Subcutaneous adipose tissue (tissue), 4 donors: ENCODE results near the gene FUCA1. TPM values are rescaled to one million over a fixed set of nuclear protein-coding genes. Genes with fewer than 3 reads are reported as not detected.

ENCODE experiments used
- total RNA-seq, 4 donors: library from RNA; depleted of rRNA; stranded (reverse); fragments of >200 nt; gene quantifications; one replicate each; pipeline ENCODE4 v1.1.0, GENCODE V29; 2016
- TF ChIP-seq, protein P1 (sequence below): fragments of 450-650 bp; IDR thresholded peaks from one replicate; pipeline ENCODE4 v1.5.1; 2016; ENCODE audit warnings: low read depth, mild to moderate bottlenecking, control low read depth, antibody characterized with exemption, moderate library complexity

Gene FUCA1
- total RNA-seq, 4 donors from 2014 or later, result 30.0 to 121 (median 38.6) TPM

DNA sequence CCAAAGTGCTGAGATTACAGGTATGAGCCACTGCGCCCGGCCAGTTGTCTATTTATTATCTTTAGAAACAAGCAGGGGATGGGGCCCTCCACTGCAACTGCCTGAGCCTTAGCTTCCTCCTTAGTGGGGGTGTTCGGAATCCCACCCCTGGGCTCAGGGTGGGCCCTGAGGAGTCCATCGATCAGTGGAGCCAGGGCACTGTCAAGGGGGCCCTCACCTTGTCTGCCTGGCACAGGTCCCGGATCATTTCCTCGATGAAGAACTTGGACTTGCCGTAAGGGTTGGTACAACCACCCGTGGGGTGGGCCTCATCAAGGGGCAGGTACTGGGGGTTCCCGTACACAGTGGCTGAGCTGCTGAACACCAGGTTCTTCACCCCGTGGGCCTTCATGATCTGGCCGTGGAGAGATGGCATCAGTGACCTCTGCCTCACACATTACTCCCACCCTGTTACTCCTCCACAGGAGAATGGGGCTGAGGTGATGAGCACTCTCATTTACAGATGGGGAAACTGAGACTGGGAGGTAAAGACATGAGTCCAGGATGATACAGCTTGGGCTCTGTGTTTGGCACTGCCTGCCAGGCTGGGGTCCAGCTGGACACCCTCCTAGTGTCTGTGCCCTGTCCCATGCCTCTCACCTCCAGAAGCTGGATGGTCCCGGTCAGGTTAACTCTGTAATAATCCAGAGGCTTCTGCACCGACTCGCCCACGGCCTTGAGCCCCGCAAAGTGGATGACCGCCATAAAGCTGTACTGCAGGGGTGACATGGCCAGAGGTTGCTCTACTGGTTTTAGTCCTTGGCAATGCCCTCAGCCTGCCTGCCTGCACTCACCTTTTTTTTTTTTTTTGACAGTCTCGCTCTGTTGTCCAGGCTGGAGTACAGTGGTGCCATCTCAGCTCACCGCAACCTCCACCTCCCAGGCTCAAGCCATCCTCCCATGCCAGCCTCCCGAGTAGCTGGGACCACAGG, 70.3 kb downstream of the FUCA1 start:
- TF ChIP-seq, protein P1, sequence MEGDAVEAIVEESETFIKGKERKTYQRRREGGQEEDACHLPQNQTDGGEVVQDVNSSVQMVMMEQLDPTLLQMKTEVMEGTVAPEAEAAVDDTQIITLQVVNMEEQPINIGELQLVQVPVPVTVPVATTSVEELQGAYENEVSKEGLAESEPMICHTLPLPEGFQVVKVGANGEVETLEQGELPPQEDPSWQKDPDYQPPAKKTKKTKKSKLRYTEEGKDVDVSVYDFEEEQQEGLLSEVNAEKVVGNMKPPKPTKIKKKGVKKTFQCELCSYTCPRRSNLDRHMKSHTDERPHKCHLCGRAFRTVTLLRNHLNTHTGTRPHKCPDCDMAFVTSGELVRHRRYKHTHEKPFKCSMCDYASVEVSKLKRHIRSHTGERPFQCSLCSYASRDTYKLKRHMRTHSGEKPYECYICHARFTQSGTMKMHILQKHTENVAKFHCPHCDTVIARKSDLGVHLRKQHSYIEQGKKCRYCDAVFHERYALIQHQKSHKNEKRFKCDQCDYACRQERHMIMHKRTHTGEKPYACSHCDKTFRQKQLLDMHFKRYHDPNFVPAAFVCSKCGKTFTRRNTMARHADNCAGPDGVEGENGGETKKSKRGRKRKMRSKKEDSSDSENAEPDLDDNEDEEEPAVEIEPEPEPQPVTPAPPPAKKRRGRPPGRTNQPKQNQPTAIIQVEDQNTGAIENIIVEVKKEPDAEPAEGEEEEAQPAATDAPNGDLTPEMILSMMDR, result no peak

DNA sequence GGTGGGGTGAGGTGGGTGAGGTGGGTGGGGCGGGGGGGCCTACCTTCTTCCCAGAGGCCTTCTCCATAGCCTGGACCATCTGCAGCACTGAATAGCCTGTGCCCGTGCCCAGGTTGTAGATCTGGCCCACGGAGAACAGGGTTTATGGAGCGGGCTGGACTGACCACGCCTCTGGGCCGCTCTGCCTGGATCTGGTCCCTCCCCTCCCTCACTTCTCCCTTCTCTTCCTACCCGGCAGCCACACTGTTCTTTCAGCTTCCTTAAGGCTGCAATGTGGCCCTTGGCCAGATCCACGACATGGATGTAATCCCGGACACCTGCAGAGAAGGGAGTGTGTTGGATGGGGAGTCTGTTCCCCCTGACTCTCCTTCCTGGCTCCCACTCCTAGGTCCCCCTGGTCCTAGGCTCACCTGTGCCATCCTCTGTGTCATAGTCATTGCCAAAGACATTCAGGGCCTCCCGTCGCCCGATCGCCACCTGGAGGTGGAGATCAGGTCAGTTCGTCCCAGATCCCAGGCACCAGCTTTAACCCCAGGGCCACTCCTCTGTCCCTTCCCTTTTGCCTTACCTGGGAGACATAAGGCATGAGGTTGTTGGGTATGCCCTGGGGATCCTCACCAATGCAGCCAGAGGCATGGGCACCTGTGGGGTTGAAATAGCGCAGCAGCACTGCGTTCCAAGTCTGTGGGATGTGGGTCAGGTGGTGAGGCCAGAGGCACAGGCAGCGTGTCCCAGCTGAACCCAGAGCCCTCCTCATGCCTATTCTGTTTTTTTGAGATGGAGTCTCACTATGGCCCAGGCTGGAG, 71.4 kb downstream of the FUCA1 start:
- TF ChIP-seq, protein P1, result no peak

DNA sequence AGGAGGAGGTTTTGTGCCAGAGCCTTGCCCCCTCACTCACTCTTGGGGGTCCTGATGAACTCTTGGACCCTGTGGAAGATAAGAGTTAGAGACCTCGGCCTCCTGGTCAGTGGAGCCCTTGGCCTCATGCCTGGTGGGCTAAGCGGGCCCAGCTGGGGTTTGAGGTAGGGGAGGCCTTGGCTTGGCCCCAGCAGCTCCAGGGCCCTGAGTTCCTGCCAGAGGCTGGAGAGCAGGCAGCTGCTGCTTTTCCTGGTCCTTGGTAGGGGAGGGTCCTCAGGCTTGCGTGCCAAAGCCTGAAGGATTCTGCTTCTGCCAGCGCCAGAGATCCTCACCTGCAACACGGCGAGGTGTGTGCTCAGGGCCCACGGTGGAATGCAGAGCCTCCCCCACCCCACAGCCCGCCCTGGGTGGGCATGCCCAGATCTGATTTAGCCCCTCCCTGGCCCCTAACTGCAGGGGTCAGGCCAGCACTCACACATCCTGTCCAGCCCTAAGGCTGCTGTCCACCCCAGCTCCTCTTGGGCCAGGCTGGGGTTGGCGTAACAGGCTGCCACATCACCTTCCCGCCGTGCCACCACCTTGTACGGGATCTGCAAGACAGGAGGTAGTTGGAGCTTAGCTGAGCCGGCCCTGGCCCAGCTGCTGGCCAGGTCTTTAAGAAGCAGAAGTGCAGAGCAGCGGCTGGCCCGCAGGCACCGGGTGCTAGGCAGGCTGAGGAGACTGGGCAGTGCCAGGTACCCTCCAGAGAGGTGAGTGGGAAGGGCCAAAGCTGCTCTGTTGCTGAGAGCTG, 72.2 kb downstream of the FUCA1 start:
- TF ChIP-seq, protein P1, result no peak

Other genes starting within 250 kb of the FUCA1 start
- 1,000 to 10,000 TPM; 1,098 to 1,455 (median 1,213) TPM for gene RPL11, start 176.5 kb downstream of the FUCA1 start, total RNA-seq
- gene ELOA, start 124.8 kb downstream of the FUCA1 start, total RNA-seq, result 10 to 100 TPM; 45.9 to 56.9 (median 55.6) TPM
- 10 to 100 TPM; 46.5 to 71.4 (median 53.4) TPM for gene PITHD1, start 89.9 kb downstream of the FUCA1 start, total RNA-seq
- 10 to 100 TPM; 20.3 to 34.0 (median 27.5) TPM for gene LYPLA2, start 77.1 kb downstream of the FUCA1 start, total RNA-seq
- gene GALE, start 67.5 kb downstream of the FUCA1 start, total RNA-seq, result 10 to 100 TPM; 11.9 to 15.8 (median 13.9) TPM
- gene HMGCL, start 42.9 kb downstream of the FUCA1 start, total RNA-seq, result 10 to 100 TPM; 23.0 to 66.1 (median 40.8) TPM
- under 1 TPM in 1 of 4 donors, not detected in 3; under 0.01 TPM for gene CNR2, start 45.1 kb upstream of the FUCA1 start, total RNA-seq
- 100 to 1,000 TPM in 3 of 4 donors, 10 to 100 TPM in 1; 90.0 to 118 (median 110) TPM for gene PNRC2, start 91.5 kb upstream of the FUCA1 start, total RNA-seq
- 10 to 100 TPM; 75.1 to 97.5 (median 77.3) TPM for gene SRSF10, start 112.0 kb upstream of the FUCA1 start, total RNA-seq
- gene MYOM3, start 243.8 kb upstream of the FUCA1 start, total RNA-seq, result under 1 TPM in 3 of 4 donors, not detected in 1; 0.17 to 0.94 (median 0.44) TPM